ENCODE results near the gene SH3PXD2A.

The SH3PXD2A gene

GRCh38 chr10:103726637-103727036 is 128.7 kb downstream of the SH3PXD2A start:
- Histone ChIP-seq H3K4me3 (ENCODE audit: low read depth in 1 of 2, low read length in 1 of 2) (no peak overlapping the region), H3K9me3 (no peaks in the 10 kb centered on the region), H3K4me1 (ENCODE audit: control insufficient read depth in 1 of 2, insufficient read depth in 1 of 2, low read depth in 1 of 2, low read length in 1 of 2) (no peaks in the 10 kb centered on the region), H3K27me3 (no peaks in the 10 kb centered on the region), H3K36me3 (no peaks in the 10 kb centered on the region), H3K27ac (no peak overlapping the region)
- TF ChIP-seq CTCF (IDR thresholded peaks at IDR 0.05), result no peak

- no peaks in the 10 kb centered on the region for H3K36me3 ChIP-seq
- no peak overlapping the region for H3K27ac ChIP-seq
- no peaks in the 10 kb centered on the region for H3K27me3 ChIP-seq
- no peak for TF ChIP-seq CTCF (IDR thresholded peaks at IDR 0.05)
- H3K4me3 ChIP-seq (ENCODE audit: low read depth in 1 of 2, low read length in 1 of 2), result no peak overlapping the region
- H3K4me1 ChIP-seq (ENCODE audit: control insufficient read depth in 1 of 2, insufficient read depth in 1 of 2, low read depth in 1 of 2, low read length in 1 of 2), result no peaks in the 10 kb centered on the region
- H3K9me3 ChIP-seq, result no peaks in the 10 kb centered on the region
These were observed 130.1 kb downstream of the SH3PXD2A start for GRCh38 chr10:103725242-103725641.

GRCh38 chr10:103724771-103725170 is 130.6 kb downstream of the SH3PXD2A start:
- no peaks in the 10 kb centered on the region for H3K27me3 ChIP-seq
- H3K36me3 ChIP-seq, result no peaks in the 10 kb centered on the region
- H3K4me1 ChIP-seq (ENCODE audit: control insufficient read depth in 1 of 2, insufficient read depth in 1 of 2, low read depth in 1 of 2, low read length in 1 of 2), result no peaks in the 10 kb centered on the region
- no peak overlapping the region for H3K4me3 ChIP-seq (ENCODE audit: low read depth in 1 of 2, low read length in 1 of 2)
- no peak for TF ChIP-seq CTCF (IDR thresholded peaks at IDR 0.05)
- H3K27ac ChIP-seq, result no peak overlapping the region
- no peaks in the 10 kb centered on the region for H3K9me3 ChIP-seq

GRCh38 chr10:103724074-103724473 is 131.3 kb downstream of the SH3PXD2A start:
- H3K36me3 ChIP-seq, result no peaks in the 10 kb centered on the region
- TF ChIP-seq CTCF (IDR thresholded peaks at IDR 0.05), result no peak

GRCh38 chr10:103723557-103723956 is 131.8 kb downstream of the SH3PXD2A start:
- no peak for TF ChIP-seq CTCF (IDR thresholded peaks at IDR 0.05)
- H3K27ac ChIP-seq, result no peak overlapping the region
- H3K4me1 ChIP-seq (ENCODE audit: control insufficient read depth in 1 of 2, insufficient read depth in 1 of 2, low read depth in 1 of 2, low read length in 1 of 2), result no peaks in the 10 kb centered on the region
- no peak overlapping the region for H3K4me3 ChIP-seq (ENCODE audit: low read depth in 1 of 2, low read length in 1 of 2)
- no peaks in the 10 kb centered on the region for H3K9me3 ChIP-seq
- H3K36me3 ChIP-seq, result no peaks in the 10 kb centered on the region
- no peaks in the 10 kb centered on the region for H3K27me3 ChIP-seq

More at GRCh38 chr10:103724074-103724473, 131.3 kb downstream of the SH3PXD2A start:
- H3K27ac ChIP-seq, result no peak overlapping the region
- H3K4me1 ChIP-seq (ENCODE audit: control insufficient read depth in 1 of 2, insufficient read depth in 1 of 2, low read depth in 1 of 2, low read length in 1 of 2), result no peaks in the 10 kb centered on the region
- no peaks in the 10 kb centered on the region for H3K27me3 ChIP-seq
- H3K9me3 ChIP-seq, result no peaks in the 10 kb centered on the region
- H3K4me3 ChIP-seq (ENCODE audit: low read depth in 1 of 2, low read length in 1 of 2), result no peak overlapping the region

- Histone ChIP-seq H3K27ac (no peak overlapping the region), H3K9me3 (no peaks in the 10 kb centered on the region), H3K4me3 (ENCODE audit: low read depth in 1 of 2, low read length in 1 of 2) (no peak overlapping the region), H3K27me3 (no peaks in the 10 kb centered on the region), H3K4me1 (ENCODE audit: control insufficient read depth in 1 of 2, insufficient read depth in 1 of 2, low read depth in 1 of 2, low read length in 1 of 2) (no peaks in the 10 kb centered on the region), H3K36me3 (no peaks in the 10 kb centered on the region)
- TF ChIP-seq CTCF (IDR thresholded peaks at IDR 0.05), result no peak
These were observed 132.7 kb downstream of the SH3PXD2A start for GRCh38 chr10:103722632-103723031.

Data from neutrophil (primary cell).